ENCODE results near the gene SBF2.

DNA sequence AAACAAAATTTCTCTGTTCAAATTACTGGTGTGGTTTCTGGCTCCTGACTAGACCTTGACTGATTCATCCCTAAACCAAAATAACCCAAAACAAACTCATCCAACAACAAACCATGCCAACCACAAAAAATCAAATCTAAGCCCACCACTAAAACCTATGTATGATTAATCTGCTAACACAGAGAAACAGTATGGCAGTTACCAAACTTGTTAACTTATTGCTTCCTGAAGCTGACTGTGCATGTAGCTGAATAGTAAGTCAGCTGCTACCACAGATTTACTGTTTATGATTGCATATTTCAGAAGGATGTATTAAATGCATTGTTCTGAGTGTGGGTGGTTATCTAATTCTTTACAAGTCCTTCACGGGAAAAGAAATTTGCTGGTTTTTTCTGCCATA is 399.0 kb downstream of the SBF2 start:
- TF ChIP-seq POLR2AphosphoS5 (IDR thresholded peaks at IDR 0.05) (no peak), POLR2A (IDR thresholded peaks at IDR 0.05) (no peak)
- TF ChIP-seq, protein P1, sequence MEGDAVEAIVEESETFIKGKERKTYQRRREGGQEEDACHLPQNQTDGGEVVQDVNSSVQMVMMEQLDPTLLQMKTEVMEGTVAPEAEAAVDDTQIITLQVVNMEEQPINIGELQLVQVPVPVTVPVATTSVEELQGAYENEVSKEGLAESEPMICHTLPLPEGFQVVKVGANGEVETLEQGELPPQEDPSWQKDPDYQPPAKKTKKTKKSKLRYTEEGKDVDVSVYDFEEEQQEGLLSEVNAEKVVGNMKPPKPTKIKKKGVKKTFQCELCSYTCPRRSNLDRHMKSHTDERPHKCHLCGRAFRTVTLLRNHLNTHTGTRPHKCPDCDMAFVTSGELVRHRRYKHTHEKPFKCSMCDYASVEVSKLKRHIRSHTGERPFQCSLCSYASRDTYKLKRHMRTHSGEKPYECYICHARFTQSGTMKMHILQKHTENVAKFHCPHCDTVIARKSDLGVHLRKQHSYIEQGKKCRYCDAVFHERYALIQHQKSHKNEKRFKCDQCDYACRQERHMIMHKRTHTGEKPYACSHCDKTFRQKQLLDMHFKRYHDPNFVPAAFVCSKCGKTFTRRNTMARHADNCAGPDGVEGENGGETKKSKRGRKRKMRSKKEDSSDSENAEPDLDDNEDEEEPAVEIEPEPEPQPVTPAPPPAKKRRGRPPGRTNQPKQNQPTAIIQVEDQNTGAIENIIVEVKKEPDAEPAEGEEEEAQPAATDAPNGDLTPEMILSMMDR (IDR thresholded peaks at IDR 0.05 in 8 of 11, conservative IDR thresholded peaks at IDR 0.05 in 3 of 11), result no peak

Data from spleen (tissue), 7 donors.